Vagina (tissue), 2 donors: ENCODE results near the gene HSD17B14. TPM values are rescaled to one million over a fixed set of nuclear protein-coding genes. Genes with fewer than 3 reads are reported as not detected.
"Not testable (repeated sequence)": the region's sequence is repeated elsewhere in the genome, so short reads cannot be mapped to it uniquely, and the experiment has no call there.

Source experiments
- DNase-seq, 2 donors: peaks; one replicate each; pipeline ENCODE4 v3.0.0-alpha.2; 2017; ENCODE audit errors: extremely low spot score in 2 of 2
- H3K27ac ChIP-seq: fragments of 200-600 bp; sonication (generic); one replicate; pipeline ENCODE4 v1.5.1; 2019
- H3K27me3 ChIP-seq: fragments of 200-600 bp; sonication (generic); one replicate; pipeline ENCODE4 v1.5.1; 2019
- H3K36me3 ChIP-seq, 2 donors: fragments of 200-600 bp; sonication (generic); one replicate each; pipeline ENCODE4 v1.5.1; 2017 to 2019
- H3K4me1 ChIP-seq: fragments of 200-600 bp; sonication (generic); one replicate; pipeline ENCODE4 v1.5.1; 2019
- H3K4me3 ChIP-seq, 2 donors: fragments of 200-600 bp; sonication (generic); 1 replicate in 1 of 2; 2 replicates in 1 of 2; pipeline ENCODE4 v1.5.1; 2016 to 2019
- H3K9me3 ChIP-seq: fragments of 200-600 bp; sonication (generic); one replicate; pipeline ENCODE4 v1.5.1; 2019
- POLR2A ChIP-seq, 2 donors: fragments of 450-650 bp; IDR thresholded peaks; one replicate each; pipeline ENCODE4 v1.6.1; 2017; ENCODE audit warnings: antibody characterized with exemption in 2 of 2, mild to moderate bottlenecking in 2 of 2, moderate library complexity in 2 of 2
- POLR2AphosphoS5 ChIP-seq, 2 donors: sonication (generic); formaldehyde crosslinking; IDR thresholded peaks; one replicate each; pipeline ENCODE4 v1.9.0; 2017; ENCODE audit warnings: antibody characterized with exemption in 2 of 2, mild to moderate bottlenecking in 2 of 2, low read depth in 1 of 2; ENCODE audit not compliant: insufficient read depth in 1 of 2
- intact Hi-C: fragments of 100-400 bp; cut with DNase I; formaldehyde crosslinking; loops from one replicate; pipeline ENCODE4 v1.15.1; 2023
- total RNA-seq: library from RNA; depleted of rRNA; stranded (reverse); fragments of >200 nt; gene quantifications from one replicate; pipeline ENCODE4 v1.2.3, GENCODE V29; 2016
- TF ChIP-seq, protein P1 (sequence below), 3 experiments: fragments of 450-650 bp in 2 of 3; fragments of 200-600 bp in 1 of 3; sonication (generic) in 1 of 3; IDR thresholded peaks; one replicate each; pipeline ENCODE4 v1.5.1; 2017 to 2019; ENCODE audit warnings: antibody characterized with exemption in 3 of 3, mild to moderate bottlenecking in 2 of 3, moderate library complexity in 2 of 3

The HSD17B14 gene
- 19.2 TPM for total RNA-seq

DNA sequence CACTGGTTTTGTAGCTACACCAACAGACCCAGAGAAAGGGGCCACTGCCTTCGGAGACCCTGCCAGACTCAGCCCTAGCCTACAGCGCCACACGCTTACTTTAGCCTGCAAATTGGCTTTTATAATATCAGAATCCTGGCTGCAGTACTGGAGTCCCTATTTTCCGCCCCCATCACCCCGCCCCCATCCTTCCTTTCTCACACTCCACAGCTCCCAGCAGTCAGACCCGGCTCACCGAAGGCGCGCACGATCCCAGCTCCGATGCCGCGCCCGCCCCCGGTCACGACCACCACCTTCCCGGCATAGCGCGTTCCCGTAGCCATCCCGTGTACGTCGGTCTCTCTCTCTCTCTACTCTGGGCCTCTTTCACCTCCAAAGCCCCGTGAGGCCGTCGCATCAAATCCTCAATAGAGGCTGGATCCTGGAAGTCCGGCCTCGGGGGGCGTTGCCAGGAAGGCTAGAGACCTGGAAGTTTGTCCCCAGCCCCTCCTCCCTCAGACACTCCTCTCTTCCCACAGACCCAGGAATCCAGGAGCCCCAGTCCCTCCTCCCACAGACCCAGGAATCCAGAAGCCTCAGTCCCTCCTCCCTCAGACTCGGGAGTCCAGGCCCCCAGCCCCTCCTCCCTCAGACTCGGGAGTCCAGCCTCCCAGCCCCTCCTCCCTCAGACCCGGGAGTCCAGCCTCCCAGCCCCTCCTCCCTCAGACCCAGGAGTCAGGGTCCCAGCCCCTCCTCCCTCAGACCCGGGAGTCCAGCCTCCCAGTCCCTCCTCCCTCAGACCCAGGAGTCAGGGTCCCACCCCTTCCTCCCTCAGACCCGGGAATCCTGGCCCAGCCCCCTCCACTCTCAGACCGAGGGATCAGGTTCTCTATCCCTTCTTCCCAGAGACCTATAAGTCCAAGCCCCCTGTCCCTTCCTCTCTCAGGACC lies at the start of gene HSD17B14:
TSS of gene HSD17B14 (minus strand) at position 403 of the 929 bp plus-strand sequence. CDS start at position 323, 80 bp downstream.
- intact Hi-C loops: loop anchor here (2.0 kb wide), 1 partner anchor 42 kb away; no protein-coding TSS in a partner anchor
- peaks cover 0 to 11% of the 10 kb centered on the region in 2 donors for H3K36me3 ChIP-seq
- peak in 1 of 2 donors; percentile 51 for TF ChIP-seq POLR2AphosphoS5 (IDR thresholded peaks at IDR 0.05; ENCODE audit: insufficient read depth in 1 of 2, low read depth in 1 of 2)
- TF ChIP-seq POLR2A (IDR thresholded peaks at IDR 0.05): no peak
- TF ChIP-seq, protein P1, sequence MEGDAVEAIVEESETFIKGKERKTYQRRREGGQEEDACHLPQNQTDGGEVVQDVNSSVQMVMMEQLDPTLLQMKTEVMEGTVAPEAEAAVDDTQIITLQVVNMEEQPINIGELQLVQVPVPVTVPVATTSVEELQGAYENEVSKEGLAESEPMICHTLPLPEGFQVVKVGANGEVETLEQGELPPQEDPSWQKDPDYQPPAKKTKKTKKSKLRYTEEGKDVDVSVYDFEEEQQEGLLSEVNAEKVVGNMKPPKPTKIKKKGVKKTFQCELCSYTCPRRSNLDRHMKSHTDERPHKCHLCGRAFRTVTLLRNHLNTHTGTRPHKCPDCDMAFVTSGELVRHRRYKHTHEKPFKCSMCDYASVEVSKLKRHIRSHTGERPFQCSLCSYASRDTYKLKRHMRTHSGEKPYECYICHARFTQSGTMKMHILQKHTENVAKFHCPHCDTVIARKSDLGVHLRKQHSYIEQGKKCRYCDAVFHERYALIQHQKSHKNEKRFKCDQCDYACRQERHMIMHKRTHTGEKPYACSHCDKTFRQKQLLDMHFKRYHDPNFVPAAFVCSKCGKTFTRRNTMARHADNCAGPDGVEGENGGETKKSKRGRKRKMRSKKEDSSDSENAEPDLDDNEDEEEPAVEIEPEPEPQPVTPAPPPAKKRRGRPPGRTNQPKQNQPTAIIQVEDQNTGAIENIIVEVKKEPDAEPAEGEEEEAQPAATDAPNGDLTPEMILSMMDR (IDR thresholded peaks at IDR 0.05): peak in 1 of 3 experiments; percentile 51
- peak within 1 kb of the TSS; percentile 47 to 48 for H3K4me3 ChIP-seq
- peak within 1 kb of the TSS; percentile 93 for H3K27ac ChIP-seq
- no peaks in the 10 kb centered on the region for H3K27me3 ChIP-seq
- H3K9me3 ChIP-seq: no peaks in the 10 kb centered on the region
- peaks cover 18% of the 10 kb centered on the region for H3K4me1 ChIP-seq
- DNase-seq: no peak

- H3K9me3 ChIP-seq: no peaks in the 10 kb centered on the region
Observed at GRCh38 chr19:48883726-48884125, 47.4 kb upstream of the HSD17B14 start.

GRCh38 chr19:48881741-48882657 lies 45.7 kb upstream of the HSD17B14 start:
- H3K27ac ChIP-seq: no peak overlapping the region

More at GRCh38 chr19:48883726-48884125, 47.4 kb upstream of the HSD17B14 start:
- intact Hi-C loops: no loop called here
- Histone ChIP-seq H3K27me3 (no peaks in the 10 kb centered on the region), H3K36me3 (no peaks in the 10 kb centered on the region), H3K4me3 (no peak overlapping the region), H3K4me1 (peaks cover under 1% of the 10 kb centered on the region), H3K27ac (no peak overlapping the region)
- DNase-seq: no peak
- no peak for TF ChIP-seq POLR2A (IDR thresholded peaks at IDR 0.05)
- TF ChIP-seq, protein P1 (IDR thresholded peaks at IDR 0.05): no peak
- TF ChIP-seq POLR2AphosphoS5 (IDR thresholded peaks at IDR 0.05; ENCODE audit: insufficient read depth in 1 of 2, low read depth in 1 of 2): no peak

DNA sequence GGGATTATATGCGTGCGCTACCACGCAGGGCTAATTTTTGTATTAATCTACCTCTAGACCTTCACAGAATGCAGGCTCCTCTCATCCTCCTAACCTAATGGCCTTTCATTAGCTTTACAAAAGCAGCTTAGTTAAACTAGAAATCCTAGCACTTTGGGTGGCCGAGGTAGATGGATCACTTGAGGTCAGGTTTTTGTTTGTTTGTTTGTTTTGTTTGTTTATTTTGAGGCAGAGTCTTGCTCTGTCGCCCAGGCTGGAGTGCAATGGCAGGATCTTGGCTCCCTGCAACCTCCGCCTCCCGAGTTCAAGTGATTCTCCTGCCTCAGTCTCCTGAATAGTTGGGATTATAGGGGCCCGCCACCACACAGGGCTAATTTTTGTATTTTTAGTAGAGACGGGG lies 43.4 kb upstream of the HSD17B14 start:
- intact Hi-C loops: loop anchor here (10.0 kb wide), 1 partner anchor 85 kb away; the partner anchor contains the start of gene FTL
- H3K4me3 ChIP-seq, H3K27me3 ChIP-seq, H3K9me3 ChIP-seq, H3K27ac ChIP-seq, DNase-seq: not testable (repeated sequence)
- Histone ChIP-seq H3K36me3 (peaks cover 0 to 20% of the 10 kb centered on the region in 2 donors), H3K4me1 (peaks cover 30% of the 10 kb centered on the region)

More at GRCh38 chr19:48881741-48882657, 45.7 kb upstream of the HSD17B14 start:
- intact Hi-C loops: no loop called here
- H3K36me3 ChIP-seq: peaks cover 0 to 11% of the 10 kb centered on the region in 2 donors
- TF ChIP-seq POLR2A (IDR thresholded peaks at IDR 0.05) (no peak), POLR2AphosphoS5 (IDR thresholded peaks at IDR 0.05; ENCODE audit: insufficient read depth in 1 of 2, low read depth in 1 of 2) (no peak)
- TF ChIP-seq, protein P1 (IDR thresholded peaks at IDR 0.05): no peak
- H3K4me1 ChIP-seq: peaks cover 12% of the 10 kb centered on the region
- no peak overlapping the region for H3K4me3 ChIP-seq
- H3K27me3 ChIP-seq: no peaks in the 10 kb centered on the region
- DNase-seq: no peak
- no peaks in the 10 kb centered on the region for H3K9me3 ChIP-seq
